NCI-H524 treated with DMSO at 0.1 percent for 48 hours (cell line): ENCODE data around the gene ABCA7.
A peak's percentile ranks its signal among the peaks of the same experiment; 100 is the strongest.

Experiments used
- DNase-seq: peaks from one replicate; lab custom pipeline; 2025; lab: John Stamatoyannopoulos, UW

Gene ABCA7

DNA sequence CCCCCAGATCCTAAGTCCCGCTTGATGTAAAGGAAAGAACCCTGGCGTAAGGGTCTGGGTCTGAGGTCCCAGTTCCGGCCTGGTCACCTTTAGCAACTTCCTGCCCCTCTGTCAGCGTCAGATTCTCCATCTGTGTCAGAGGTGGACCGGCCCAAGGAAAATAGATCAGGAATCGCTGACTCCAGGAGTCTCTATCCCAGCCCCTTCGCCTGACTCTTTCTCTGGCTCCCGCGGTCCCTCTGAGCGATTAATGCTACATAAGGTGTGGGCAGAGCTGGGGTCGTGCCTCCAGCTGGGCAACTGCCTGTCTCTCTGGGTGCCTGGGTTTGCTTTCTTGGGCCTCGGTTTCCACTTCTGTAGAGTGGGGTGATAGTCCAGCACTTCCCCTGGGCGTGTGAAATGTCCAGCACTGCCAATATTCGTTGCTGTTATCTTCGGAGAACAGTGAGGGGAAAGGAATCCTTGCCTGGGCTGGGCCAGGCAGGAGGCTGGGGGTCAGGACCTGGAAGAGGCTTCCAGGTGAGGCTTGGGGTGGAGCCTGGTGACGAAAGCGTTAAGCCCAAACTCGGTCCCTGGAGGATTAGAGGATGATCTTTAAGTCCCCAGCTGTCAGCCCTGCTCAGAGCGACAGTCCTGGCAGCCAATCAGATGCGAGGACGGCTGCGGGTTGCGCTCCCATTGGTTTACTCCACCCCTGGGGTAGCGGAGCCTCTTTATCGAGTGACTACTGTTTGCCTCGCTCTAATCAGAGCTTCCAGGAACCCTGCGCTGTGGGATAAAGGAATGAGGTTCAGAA lies 767 bp downstream of the ABCA7 start:
- DNase-seq, result peak; percentile 86

DNA sequence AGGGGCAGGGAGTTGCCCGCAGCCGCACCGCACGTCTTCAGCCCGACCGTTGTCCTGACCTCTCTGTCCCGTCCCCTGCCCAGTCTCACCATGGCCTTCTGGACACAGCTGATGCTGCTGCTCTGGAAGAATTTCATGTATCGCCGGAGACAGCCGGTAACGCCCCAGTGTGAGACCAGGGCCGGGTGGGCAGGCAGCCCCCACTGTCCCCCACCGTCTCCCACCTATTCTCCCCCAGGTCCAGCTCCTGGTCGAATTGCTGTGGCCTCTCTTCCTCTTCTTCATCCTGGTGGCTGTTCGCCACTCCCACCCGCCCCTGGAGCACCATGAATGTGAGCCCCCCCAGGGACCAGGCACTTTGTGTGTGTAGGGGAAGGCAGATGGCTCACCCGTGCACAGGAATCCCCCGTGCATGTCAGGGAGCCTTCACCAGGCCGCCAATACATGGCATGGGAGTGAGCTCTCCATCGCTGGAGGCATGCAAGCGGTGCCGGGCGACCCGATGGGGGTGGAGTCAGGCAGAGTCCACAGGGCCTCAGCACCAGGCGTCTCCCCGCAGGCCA lies 1.4 kb downstream of the ABCA7 start:
- no peak for DNase-seq

DNA sequence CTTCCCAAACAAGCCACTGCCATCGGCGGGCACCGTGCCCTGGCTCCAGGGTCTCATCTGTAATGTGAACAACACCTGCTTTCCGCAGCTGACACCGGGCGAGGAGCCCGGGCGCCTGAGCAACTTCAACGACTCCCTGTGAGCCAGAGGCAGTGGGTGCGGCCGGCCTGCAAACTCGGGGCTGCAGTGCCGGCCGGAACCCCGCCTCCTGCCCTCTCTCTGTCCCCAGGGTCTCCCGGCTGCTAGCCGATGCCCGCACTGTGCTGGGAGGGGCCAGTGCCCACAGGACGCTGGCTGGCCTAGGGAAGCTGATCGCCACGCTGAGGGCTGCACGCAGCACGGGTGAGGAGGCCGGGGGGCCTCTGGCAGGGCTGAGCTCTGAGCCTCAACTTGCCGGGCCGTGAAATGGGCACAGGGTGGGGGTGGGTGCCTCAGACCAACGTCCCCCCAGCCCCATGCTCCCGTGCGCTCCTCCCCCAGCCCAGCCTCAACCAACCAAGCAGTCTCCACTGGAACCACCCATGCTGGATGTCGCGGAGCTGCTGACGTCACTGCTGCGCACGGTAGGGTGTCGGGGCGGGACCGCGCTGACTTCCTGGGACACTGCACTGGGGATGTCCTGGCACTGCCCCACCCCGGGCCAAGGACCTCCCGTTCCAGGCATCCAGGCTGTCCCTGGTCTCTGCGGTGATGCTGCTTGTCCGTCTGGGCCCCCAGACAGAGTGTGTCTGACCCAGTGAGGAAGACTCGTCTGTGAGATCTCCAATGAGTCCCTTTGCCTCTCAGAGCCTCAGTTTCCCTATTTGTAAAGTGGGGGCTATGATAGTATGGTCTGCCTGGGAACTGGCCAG lies 2.2 kb downstream of the ABCA7 start:
- DNase-seq, result no peak

DNA sequence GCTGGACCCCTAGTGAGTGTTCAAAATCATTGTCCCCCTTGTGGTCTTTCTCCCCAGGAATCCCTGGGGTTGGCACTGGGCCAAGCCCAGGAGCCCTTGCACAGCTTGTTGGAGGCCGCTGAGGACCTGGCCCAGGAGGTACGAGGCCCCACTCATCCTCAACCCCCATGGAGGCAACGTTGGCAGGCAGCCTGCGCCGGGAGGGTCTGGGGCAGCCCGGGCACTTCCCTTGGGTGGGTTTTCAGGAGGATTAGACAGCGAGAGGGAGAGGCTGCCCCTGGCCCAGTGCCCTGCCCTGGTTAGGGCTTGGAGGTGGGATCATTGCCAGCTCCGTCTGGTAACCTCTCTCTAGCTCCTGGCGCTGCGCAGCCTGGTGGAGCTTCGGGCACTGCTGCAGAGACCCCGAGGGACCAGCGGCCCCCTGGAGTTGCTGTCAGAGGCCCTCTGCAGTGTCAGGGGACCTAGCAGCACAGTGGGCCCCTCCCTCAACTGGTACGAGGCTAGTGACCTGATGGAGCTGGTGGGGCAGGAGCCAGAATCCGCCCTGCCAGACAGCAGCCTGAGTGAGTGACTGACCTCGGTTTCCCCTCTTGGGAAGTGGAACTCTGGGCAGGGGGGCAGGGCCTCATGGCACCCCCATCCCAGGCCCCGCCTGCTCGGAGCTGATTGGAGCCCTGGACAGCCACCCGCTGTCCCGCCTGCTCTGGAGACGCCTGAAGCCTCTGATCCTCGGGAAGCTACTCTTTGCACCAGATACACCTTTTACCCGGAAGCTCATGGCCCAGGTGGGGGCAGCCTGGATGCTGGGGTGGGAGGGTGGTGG lies 3.0 kb downstream of the ABCA7 start:
- no peak for DNase-seq

DNA sequence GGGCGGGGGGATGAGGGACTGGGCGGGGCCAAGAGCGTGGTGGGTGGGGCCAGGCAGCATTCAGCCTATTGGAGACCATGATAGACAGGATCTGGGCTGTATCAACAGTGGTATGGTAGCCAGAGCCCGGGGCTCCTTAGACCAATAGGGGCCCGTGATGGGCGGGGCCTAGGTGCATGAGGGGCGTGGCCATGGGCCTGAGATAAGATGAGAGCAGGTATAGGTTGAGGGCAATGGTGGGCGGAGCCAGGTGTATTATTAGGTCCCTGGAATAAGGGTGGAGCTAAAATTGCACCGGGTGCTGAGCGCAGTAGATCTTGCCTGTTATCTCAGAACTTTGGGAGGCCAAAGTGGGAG lies 5.3 kb downstream of the ABCA7 start:
- no peak for DNase-seq

DNA sequence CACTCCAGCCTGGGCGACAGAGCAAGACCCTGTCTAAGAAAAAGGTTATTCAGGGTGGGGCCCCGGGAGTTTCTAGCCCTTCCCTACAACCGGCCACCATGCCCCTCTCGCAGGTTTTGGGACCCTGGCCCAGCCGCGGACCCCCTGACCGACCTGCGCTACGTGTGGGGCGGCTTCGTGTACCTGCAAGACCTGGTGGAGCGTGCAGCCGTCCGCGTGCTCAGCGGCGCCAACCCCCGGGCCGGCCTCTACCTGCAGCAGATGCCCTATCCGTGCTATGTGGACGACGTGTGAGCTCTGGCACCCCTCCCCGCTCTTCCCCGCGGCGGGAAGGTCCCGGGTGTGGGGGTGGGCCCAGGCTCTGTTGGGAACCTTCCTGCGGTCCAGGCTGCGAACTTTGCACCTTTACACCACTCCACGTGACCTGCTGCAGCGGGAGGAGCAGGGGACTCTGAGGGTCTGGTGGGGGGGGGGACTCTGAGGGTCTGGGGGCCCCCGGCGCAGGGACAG lies 6.3 kb downstream of the ABCA7 start:
- no peak for DNase-seq

DNA sequence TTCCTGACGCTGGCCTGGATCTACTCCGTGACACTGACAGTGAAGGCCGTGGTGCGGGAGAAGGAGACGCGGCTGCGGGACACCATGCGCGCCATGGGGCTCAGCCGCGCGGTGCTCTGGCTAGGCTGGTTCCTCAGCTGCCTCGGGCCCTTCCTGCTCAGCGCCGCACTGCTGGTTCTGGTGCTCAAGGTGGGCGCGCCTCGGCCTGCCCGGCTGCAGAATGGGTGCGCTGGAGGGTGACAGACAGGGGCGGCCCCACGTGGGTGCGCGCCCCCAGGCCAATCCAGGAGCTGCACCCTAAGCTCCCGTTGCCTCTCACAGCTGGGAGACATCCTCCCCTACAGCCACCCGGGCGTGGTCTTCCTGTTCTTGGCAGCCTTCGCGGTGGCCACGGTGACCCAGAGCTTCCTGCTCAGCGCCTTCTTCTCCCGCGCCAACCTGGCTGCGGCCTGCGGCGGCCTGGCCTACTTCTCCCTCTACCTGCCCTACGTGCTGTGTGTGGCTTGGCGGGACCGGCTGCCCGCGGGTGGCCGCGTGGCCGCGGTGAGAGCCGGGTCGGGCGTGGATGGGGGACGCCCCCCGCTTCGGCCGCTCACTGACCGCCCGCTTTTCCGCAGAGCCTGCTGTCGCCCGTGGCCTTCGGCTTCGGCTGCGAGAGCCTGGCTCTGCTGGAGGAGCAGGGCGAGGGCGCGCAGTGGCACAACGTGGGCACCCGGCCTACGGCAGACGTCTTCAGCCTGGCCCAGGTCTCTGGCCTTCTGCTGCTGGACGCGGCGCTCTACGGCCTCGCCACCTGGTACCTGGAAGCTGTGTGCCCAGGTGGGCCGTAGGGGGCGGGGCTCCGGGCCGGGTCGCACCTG lies 7.2 kb downstream of the ABCA7 start:
- no peak for DNase-seq

DNA sequence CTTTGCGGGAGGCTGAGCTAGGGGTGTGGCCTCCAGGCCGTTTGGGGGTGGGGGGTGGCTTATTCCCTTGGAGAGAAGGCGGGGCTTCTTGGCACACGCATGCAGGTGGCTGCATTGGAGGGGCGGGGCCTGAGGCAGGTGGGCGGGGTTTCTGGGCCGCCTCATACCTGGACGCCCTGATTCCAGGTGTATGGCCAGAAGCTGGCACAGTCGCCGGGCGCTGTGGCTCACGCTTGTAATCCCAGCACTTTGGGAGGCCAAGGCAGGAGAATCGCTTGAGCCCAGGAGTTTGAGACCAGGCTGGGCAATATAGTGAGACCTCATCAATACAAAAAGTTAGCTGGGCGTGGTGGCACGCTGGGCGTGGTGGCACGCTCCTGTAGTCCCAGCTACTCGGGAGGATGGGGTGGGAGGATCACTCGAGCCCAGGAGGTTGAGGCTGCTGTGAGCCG lies 7.8 kb downstream of the ABCA7 start:
- no peak for DNase-seq

DNA sequence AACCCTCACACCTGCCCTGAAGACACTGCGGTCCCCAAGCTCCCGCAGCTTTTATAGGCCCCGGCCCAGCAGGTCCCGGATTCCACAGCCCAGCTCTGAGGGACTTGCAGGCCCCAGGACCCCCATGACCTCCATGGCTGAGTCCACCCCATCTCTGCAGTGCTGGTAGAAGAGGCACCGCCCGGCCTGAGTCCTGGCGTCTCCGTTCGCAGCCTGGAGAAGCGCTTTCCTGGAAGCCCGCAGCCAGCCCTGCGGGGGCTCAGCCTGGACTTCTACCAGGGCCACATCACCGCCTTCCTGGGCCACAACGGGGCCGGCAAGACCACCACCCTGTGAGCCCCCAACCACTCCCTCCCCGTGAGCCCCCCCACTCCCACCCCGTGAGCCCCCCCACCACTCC lies 9.2 kb downstream of the ABCA7 start:
- DNase-seq, result no peak

DNA sequence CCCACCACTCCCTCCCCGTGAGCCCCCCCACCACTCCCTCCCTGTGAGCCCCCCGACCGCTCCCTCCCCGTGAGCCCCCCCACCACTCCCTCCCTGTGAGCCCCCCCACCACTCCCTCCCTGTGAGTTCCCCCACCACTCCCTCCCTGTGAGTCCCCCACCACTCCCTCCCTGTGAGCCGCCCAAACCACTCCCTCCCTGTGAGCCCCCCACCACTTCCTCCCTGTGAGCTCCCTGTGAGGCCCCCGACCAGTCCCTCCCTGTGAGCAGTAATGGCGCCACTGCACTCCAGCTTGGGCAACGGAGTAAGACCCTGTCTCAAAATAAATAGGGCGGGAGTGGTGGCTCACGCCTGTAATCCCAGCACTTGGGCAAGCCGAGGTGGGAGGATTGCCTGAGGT lies 9.9 kb downstream of the ABCA7 start:
- DNase-seq, result no peak

DNA sequence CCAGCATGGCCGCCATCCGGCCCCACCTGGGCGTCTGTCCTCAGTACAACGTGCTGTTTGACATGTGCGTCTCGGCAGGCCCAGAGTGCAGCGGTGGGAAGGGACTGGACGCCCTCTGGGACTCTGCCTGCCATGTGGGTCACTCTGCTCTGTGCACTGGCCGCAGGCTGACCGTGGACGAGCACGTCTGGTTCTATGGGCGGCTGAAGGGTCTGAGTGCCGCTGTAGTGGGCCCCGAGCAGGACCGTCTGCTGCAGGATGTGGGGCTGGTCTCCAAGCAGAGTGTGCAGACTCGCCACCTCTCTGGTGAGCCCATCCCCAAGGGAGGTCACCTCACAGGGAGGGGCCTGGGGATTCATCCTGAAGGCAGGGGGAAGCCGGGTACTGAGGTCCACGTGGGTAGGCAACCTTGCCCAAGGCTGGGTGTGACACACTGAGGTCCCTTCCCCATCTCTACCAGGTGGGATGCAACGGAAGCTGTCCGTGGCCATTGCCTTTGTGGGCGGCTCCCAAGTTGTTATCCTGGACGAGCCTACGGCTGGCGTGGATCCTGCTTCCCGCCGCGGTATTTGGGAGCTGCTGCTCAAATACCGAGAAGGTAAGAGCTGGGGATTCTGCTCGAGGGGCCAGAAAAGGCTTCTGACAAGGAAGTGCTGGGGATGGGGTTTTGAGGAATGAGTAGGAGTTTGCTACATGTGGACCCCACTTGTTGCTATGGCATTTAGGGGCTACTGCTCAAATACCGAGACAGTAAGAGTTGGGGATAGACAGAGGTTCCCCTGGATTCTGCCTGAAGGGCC lies 11.3 kb downstream of the ABCA7 start:
- no peak for DNase-seq

DNA sequence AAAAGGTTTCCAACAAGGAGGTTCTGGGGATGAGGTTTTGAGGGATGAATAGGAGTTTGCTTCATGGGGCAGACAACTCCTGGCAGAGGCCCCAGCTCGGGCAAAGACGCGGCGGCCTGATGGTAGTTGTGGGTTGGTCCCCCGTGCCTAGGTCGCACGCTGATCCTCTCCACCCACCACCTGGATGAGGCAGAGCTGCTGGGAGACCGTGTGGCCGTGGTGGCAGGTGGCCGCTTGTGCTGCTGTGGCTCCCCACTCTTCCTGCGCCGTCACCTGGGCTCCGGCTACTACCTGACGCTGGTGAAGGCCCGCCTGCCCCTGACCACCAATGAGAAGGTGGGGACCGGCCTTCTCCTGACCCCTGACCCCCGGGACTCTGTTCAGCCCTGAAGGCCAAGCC lies 11.9 kb downstream of the ABCA7 start:
- no peak for DNase-seq

DNA sequence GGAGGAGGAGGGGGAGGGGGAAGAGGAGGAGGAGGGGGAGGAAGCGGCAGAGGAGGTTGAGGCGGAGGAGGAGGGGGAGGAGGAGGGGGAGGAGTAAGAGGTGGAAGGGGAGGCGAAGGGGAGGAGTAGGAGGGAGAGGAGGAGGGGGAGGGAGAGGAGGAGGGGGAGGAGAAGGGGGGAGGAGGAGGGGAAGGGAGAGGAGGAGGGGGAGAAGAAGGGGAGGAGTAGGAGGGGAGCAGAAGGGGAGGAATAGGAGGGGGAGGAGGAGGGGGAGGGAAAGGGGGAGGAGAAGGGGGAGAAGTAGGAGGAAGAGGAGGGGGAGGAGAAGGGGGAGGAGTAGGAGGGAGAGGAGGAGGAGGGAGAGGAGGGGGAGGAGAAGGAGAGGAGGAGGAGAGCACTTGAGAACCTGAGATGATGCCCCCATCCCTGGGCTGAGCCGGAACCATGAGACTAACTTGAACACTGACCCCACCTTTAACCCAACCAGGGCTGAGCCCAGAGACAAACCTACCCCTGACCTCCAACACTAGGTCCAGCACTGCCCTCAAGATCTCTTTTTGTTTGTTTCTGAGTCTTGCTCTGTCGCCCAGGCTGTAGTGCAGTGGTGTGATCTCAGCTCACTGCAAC lies 12.6 kb downstream of the ABCA7 start:
- no peak for DNase-seq

DNA sequence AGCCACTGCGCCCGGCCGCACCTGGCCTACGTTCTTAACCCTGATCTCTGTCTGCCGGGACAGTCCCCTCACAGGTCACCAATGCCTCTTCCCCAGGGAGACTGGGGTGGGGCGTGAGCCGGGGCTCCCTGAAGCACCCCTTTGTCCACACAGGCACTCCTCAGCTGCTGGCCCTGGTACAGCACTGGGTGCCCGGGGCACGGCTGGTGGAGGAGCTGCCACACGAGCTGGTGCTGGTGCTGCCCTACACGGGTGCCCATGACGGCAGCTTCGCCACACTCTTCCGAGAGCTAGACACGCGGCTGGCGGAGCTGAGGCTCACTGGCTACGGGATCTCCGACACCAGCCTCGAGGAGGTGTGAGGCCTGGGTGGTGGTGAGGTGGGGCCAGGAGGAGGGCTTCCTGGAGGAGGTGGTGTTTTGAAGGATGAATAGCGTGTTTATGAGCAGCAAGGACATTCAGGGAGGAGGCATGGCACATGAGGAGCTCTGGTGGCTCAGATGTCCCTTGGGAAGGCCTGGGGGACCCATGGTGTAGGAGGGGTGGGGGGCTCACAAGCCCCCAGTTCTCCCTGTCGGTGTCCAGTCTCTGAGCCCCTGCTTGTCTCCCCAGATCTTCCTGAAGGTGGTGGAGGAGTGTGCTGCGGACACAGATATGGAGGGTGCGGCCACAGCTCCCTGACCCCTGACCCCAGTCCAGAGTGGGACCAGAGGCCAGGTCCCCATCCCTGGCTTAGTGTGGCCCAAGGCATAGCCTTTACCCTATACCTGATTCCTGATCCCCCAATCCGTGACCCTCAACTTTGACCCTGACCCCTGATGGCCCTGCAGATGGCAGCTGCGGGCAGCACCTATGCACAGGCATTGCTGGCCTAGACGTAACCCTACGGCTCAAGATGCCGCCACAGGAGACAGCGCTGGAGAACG lies 13.5 kb downstream of the ABCA7 start:
- no peak for DNase-seq

DNA sequence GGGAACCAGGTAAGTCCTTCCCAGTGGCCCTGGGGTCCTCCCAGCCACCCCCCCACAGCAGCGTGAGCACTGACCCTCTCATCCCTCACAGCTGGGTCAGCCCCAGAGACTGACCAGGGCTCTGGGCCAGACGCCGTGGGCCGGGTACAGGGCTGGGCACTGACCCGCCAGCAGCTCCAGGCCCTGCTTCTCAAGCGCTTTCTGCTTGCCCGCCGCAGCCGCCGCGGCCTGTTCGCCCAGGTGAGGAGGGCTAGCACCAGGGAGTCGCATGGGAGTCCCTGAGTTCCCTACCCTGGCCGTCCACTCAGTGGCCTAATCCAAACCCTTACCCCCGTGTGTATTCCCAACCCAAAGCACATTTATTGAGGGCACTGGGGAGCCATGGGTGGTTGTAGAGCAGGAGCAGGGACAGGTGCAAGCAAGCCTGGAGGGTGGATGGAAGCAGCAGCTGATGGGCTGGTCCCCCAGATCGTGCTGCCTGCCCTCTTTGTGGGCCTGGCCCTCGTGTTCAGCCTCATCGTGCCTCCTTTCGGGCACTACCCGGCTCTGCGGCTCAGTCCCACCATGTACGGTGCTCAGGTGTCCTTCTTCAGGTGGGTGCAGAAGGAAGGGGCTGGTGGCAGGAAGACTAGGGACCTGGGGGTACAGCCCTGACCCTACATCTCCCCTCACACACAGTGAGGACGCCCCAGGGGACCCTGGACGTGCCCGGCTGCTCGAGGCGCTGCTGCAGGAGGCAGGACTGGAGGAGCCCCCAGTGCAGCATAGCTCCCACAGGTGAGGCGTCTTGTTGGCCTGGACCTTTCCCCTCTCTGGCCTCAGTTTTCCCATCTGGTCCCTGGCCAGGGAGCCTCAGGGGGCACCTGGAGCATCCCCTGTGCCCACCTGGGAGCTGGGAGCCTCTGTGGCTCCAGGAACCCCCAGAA lies 14.5 kb downstream of the ABCA7 start:
- DNase-seq, result no peak

DNA sequence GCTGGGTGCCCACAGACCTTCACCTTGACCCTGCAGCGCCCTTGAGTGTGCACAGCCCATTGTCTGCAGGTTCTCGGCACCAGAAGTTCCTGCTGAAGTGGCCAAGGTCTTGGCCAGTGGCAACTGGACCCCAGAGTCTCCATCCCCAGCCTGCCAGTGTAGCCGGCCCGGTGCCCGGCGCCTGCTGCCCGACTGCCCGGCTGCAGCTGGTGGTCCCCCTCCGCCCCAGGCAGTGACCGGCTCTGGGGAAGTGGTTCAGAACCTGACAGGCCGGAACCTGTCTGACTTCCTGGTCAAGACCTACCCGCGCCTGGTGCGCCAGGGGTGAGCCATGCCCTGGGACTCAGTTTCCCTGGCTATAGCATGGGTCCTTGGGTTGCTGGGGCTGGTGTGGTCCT lies 15.1 kb downstream of the ABCA7 start:
- DNase-seq, result no peak

DNA sequence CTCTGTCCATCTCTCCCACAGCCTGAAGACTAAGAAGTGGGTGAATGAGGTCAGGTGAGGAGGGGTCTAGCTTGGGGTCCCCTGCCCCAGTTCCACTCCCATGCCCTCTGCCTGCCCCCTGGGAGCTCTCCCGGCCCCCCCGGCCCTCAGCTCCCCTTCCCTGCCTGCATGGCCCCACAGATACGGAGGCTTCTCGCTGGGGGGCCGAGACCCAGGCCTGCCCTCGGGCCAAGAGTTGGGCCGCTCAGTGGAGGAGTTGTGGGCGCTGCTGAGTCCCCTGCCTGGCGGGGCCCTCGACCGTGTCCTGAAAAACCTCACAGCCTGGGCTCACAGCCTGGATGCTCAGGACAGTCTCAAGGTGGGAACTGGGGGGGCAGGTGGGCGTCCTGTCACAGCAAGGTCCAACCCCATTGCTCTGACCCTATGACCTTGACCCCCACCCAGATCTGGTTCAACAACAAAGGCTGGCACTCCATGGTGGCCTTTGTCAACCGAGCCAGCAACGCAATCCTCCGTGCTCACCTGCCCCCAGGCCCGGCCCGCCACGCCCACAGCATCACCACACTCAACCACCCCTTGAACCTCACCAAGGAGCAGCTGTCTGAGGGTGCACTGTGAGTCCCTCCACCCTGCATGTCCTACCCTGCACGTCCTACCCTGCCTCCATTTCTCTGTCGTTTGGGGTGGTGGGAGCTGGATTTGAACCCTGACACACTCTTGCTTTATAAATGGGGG lies 16.1 kb downstream of the ABCA7 start:
- DNase-seq, result no peak
